Adipocyte (in vitro differentiated cells): Measurements from ENCODE around the gene FOXC2.

Source experiments
- DNase-seq: peaks from one replicate; pipeline ENCODE4 v3.0.0-alpha.2; 2015; ENCODE audit warnings: low read depth
- H3K27me3 ChIP-seq: replicated peaks from 2 replicates; pipeline ENCODE4 v1.7.0; 2013; ENCODE audit warnings: mild to moderate bottlenecking, low read length, moderate library complexity; ENCODE audit not compliant: control insufficient read depth, insufficient read depth
- H3K36me3 ChIP-seq: 2 replicates; pipeline ENCODE4 v1.7.0; 2013; ENCODE audit warnings: low read length, mild to moderate bottlenecking, moderate library complexity; ENCODE audit not compliant: control insufficient read depth, insufficient read depth, severe bottlenecking
- H3K4me1 ChIP-seq: 2 replicates; pipeline ENCODE4 v1.7.0; 2013; ENCODE audit warnings: mild to moderate bottlenecking, low read length, moderate library complexity; ENCODE audit not compliant: control insufficient read depth, insufficient read depth
- H3K4me3 ChIP-seq: 2 replicates; pipeline ENCODE4 v1.7.0; 2013; ENCODE audit warnings: mild to moderate bottlenecking, low read length, moderate library complexity
- H3K9ac ChIP-seq: 2 replicates; pipeline ENCODE4 v1.7.0; 2013; ENCODE audit warnings: mild to moderate bottlenecking, low read length, moderate library complexity
- H3K9me3 ChIP-seq: 2 replicates; pipeline ENCODE4 v1.7.0; 2013; ENCODE audit warnings: mild to moderate bottlenecking, low read length, moderate library complexity; ENCODE audit not compliant: control insufficient read depth

FOXC2 gene

GRCh38 chr16:86570558-86571529 is 4.2 kb downstream of the FOXC2 start:
- DNase-seq: peak; percentile 35
- Histone ChIP-seq H3K9ac (peak overlapping the region; percentile 87), H3K4me1 (peaks cover 28% of the 10 kb centered on the region), H3K27me3 (peaks cover 3% of the 10 kb centered on the region), H3K9me3 (no peaks in the 10 kb centered on the region), H3K4me3 (peak overlapping the region; percentile 81), H3K36me3 (no peaks in the 10 kb centered on the region)

GRCh38 chr16:86571530-86571915 is 4.9 kb downstream of the FOXC2 start:
- Histone ChIP-seq H3K27me3 (peaks cover 3% of the 10 kb centered on the region), H3K9me3 (no peaks in the 10 kb centered on the region), H3K4me1 (peaks cover 26% of the 10 kb centered on the region), H3K4me3 (peak overlapping the region; percentile 81), H3K36me3 (no peaks in the 10 kb centered on the region), H3K9ac (peak overlapping the region; percentile 87)
- DNase-seq: no peak

- Histone ChIP-seq H3K27me3 (peaks cover 3% of the 10 kb centered on the region), H3K9me3 (no peaks in the 10 kb centered on the region), H3K4me3 (peak overlapping the region; percentile 81), H3K36me3 (no peaks in the 10 kb centered on the region), H3K9ac (peak overlapping the region; percentile 87), H3K4me1 (peaks cover 26% of the 10 kb centered on the region)
- no peak for DNase-seq
These were observed 5.5 kb downstream of the FOXC2 start for GRCh38 chr16:86572041-86572521.

- Histone ChIP-seq H3K9me3 (no peaks in the 10 kb centered on the region), H3K36me3 (no peaks in the 10 kb centered on the region), H3K9ac (peak overlapping the region; percentile 22), H3K27me3 (peaks cover 3% of the 10 kb centered on the region), H3K4me3 (no peak overlapping the region), H3K4me1 (peaks cover 28% of the 10 kb centered on the region)
- no peak for DNase-seq
These were observed 6.0 kb downstream of the FOXC2 start for GRCh38 chr16:86572606-86573005.

GRCh38 chr16:86573215-86573614 is 6.6 kb downstream of the FOXC2 start:
- Histone ChIP-seq H3K36me3 (no peaks in the 10 kb centered on the region), H3K27me3 (peaks cover 3% of the 10 kb centered on the region), H3K4me3 (no peak overlapping the region), H3K4me1 (peaks cover 34% of the 10 kb centered on the region), H3K9ac (peak overlapping the region; percentile 15), H3K9me3 (no peaks in the 10 kb centered on the region)
- peak; percentile 57 for DNase-seq

- H3K4me3 ChIP-seq: no peak overlapping the region
- no peaks in the 10 kb centered on the region for H3K36me3 ChIP-seq
- DNase-seq: no peak
- H3K4me1 ChIP-seq: peaks cover 37% of the 10 kb centered on the region
- H3K27me3 ChIP-seq: peaks cover 3% of the 10 kb centered on the region
- H3K9me3 ChIP-seq: no peaks in the 10 kb centered on the region
- peak overlapping the region; percentile 15 for H3K9ac ChIP-seq
These were observed 7.2 kb downstream of the FOXC2 start for GRCh38 chr16:86573646-86574508.

GRCh38 chr16:86574646-86575045 is 8.0 kb downstream of the FOXC2 start:
- Histone ChIP-seq H3K4me1 (peaks cover 37% of the 10 kb centered on the region), H3K27me3 (peaks cover 3% of the 10 kb centered on the region), H3K4me3 (no peak overlapping the region), H3K36me3 (no peaks in the 10 kb centered on the region), H3K9ac (no peak overlapping the region), H3K9me3 (no peaks in the 10 kb centered on the region)
- DNase-seq: no peak

- Histone ChIP-seq H3K9ac (peak overlapping the region; percentile 87), H3K27me3 (peaks cover 3% of the 10 kb centered on the region), H3K4me1 (peaks cover 42% of the 10 kb centered on the region), H3K4me3 (peak overlapping the region; percentile 83), H3K9me3 (no peaks in the 10 kb centered on the region), H3K36me3 (no peaks in the 10 kb centered on the region)
- no peak for DNase-seq
These were observed 8.6 kb downstream of the FOXC2 start for GRCh38 chr16:86575095-86575685.

GRCh38 chr16:86575754-86576557 is 9.3 kb downstream of the FOXC2 start:
- Histone ChIP-seq H3K27me3 (peaks cover 3% of the 10 kb centered on the region), H3K36me3 (no peaks in the 10 kb centered on the region), H3K4me1 (peaks cover 41% of the 10 kb centered on the region), H3K9me3 (no peaks in the 10 kb centered on the region), H3K9ac (peak overlapping the region; percentile 87), H3K4me3 (peak overlapping the region; percentile 83)
- DNase-seq: peak; percentile 53

GRCh38 chr16:86576591-86577313 is 10.1 kb downstream of the FOXC2 start:
- Histone ChIP-seq H3K27me3 (peaks cover 3% of the 10 kb centered on the region), H3K9ac (peak overlapping the region; percentile 87), H3K9me3 (no peaks in the 10 kb centered on the region), H3K36me3 (no peaks in the 10 kb centered on the region), H3K4me3 (peak overlapping the region; percentile 83), H3K4me1 (peaks cover 42% of the 10 kb centered on the region)
- no peak for DNase-seq
